RWPE1 (cell line): ENCODE results near the gene DRD2.

Experiments used
- CTCF ChIA-PET: fragments of 350-600 bp; sonication (Branson Sonifier 250); formaldehyde crosslinking; extraction: SDS; loops from one replicate; lab custom pipeline; 2021; lab: Yijun Ruan, JAX
- POLR2A ChIA-PET: fragments of 400-600 bp; formaldehyde crosslinking; extraction: SDS; loops from one replicate; lab custom pipeline; 2020; ENCODE audit warnings: antibody characterized with exemption; ENCODE audit not compliant: low non-redundant PET; lab: Yijun Ruan, JAX
- DNase-seq: peaks from one replicate; pipeline ENCODE4 v3.0.0; 2012; ENCODE audit warnings: low spot score
- H3K27ac ChIP-seq: fragments of 450-650 bp; 2 replicates; pipeline ENCODE4 v1.5.1; 2017
- TF ChIP-seq, protein P1 (sequence below): fragments of 450-650 bp; conservative IDR thresholded peaks from 2 replicates; pipeline ENCODE4 v1.5.1; 2017; ENCODE audit warnings: low read depth, mild to moderate bottlenecking

DRD2 gene

DNA sequence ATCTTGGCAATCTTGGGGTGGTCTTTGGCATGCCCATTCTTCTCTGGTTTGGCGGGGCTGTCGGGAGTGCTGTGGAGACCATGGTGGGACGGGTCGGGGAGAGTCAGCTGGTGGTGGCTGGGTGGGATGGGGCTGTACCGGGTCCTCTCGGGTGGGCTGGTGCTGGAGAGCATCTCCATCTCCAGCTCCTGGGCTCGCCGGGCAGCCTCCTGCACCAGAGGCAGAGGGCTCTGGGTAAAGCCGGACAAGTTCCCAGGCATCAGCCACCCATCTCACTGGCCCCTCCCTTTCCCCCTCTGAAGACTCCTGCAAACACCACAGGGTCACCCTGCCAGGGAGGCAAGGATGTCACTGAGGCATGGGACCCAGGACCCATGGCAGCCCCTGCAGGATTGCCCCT, 62.5 kb downstream of the DRD2 start:
- POLR2A ChIA-PET, result no interaction called here
- no peak overlapping the region for H3K27ac ChIP-seq
- CTCF ChIA-PET, result no interaction called here
- DNase-seq, result no peak
- TF ChIP-seq, protein P1, sequence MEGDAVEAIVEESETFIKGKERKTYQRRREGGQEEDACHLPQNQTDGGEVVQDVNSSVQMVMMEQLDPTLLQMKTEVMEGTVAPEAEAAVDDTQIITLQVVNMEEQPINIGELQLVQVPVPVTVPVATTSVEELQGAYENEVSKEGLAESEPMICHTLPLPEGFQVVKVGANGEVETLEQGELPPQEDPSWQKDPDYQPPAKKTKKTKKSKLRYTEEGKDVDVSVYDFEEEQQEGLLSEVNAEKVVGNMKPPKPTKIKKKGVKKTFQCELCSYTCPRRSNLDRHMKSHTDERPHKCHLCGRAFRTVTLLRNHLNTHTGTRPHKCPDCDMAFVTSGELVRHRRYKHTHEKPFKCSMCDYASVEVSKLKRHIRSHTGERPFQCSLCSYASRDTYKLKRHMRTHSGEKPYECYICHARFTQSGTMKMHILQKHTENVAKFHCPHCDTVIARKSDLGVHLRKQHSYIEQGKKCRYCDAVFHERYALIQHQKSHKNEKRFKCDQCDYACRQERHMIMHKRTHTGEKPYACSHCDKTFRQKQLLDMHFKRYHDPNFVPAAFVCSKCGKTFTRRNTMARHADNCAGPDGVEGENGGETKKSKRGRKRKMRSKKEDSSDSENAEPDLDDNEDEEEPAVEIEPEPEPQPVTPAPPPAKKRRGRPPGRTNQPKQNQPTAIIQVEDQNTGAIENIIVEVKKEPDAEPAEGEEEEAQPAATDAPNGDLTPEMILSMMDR, result no peak

DNA sequence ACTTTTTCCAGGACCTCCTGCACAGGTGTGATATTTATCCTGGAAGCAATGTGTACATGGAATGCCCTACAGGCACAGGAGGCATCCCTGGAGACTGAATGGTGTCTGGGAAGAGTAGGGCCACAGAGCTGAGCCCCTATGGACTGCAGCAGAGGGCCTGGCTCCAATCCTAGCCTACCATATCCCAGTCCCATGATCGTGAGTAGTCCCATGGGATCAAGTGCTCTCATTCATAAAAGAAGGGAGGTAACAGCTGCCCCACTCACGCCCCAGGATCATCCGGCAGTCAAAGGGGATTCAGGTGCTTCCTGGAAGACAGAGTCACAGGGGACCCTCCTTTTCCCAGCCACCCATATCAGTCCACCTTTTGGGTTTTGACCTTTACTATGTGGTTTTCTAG, 63.7 kb downstream of the DRD2 start:
- TF ChIP-seq, protein P1, result no peak
- POLR2A ChIA-PET, result no interaction called here
- CTCF ChIA-PET, result no interaction called here
- DNase-seq, result no peak
- no peak overlapping the region for H3K27ac ChIP-seq

DNA sequence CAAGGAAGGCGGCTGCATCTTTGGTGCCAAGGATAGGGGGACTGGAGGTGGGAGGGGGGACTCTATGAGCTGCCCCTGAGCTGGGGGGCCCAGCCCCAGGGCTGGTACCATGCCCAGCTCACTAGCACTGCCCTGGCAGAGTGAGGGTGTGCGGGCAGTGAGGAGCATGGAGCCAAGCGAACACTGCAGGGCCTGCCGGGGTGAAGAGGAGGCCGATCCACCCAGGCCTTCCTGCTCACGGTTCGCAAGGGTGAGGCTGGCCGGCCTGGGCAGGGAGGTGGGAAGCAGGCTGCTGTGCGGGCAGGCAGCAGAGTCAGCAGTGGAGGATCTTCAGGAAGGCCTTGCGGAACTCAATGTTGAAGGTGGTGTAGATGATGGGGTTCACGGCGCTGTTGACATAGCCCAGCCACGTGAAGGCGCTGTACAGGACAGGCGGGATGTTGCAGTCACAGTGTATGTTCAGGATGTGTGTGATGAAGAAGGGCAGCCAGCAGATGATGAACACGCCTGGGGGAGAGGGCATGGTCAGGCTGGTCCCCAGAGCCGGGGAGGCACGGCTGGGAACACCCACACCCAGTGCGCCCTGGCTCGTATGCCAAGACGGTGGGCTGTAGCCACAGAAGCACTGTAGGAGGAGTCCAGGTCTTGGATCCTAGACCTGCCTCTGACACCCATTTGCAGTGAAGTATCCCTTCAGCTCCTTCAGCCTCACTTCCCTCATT, 64.6 kb downstream of the DRD2 start:
- CTCF ChIA-PET, result no interaction called here
- TF ChIP-seq, protein P1, result no peak

DNA sequence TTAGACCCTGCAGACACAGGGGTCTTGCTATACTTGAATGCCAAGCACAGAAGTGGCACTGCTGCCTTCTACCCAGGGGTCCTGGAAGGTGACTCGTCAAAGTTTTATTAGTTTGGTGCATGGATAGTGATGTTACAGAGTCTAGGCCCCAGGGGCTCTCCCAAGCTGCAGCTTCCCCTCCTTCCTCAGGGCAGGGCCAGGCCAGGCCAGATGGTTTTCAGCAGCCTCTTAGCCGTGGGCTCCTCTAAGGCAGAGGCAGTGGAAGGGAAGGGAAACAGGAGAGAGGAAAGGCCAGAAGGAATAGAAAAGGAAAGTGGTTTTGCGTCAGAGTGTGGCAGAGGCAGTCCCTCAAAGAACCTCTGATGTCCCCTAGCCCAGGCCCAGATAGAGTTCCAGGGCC, 65.7 kb downstream of the DRD2 start:
- no peak for DNase-seq
- no peak overlapping the region for H3K27ac ChIP-seq
- TF ChIP-seq, protein P1, result no peak
- ChIA-PET POLR2A (no interaction called here), CTCF (no interaction called here)

More for the DNA sequence above, 64.6 kb downstream of the DRD2 start:
- no peak for DNase-seq
- no peak overlapping the region for H3K27ac ChIP-seq
- POLR2A ChIA-PET, result no interaction called here

DNA sequence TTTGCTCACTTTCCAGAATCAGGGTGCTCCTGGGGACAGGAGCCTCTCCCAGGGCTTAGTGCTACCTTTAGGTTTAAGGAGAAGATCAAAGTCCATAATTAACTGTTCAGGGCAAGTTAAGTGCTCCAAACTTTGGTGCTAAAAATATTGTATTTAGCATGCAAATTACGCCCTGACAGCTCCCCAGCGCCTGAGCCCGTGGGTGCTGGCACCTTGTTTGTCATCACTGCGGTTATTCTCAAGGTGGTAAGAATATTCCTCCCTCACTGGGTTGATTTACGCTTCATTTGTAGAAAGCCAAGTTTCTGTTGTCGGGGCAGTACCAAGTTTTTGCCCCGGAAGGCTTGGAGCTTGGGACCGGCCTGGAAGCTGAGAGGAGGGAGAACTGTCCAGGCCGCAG, 66.3 kb downstream of the DRD2 start:
- H3K27ac ChIP-seq, result no peak overlapping the region
- ChIA-PET POLR2A (no interaction called here), CTCF (no interaction called here)
- no peak for DNase-seq
- TF ChIP-seq, protein P1, result no peak

DNA sequence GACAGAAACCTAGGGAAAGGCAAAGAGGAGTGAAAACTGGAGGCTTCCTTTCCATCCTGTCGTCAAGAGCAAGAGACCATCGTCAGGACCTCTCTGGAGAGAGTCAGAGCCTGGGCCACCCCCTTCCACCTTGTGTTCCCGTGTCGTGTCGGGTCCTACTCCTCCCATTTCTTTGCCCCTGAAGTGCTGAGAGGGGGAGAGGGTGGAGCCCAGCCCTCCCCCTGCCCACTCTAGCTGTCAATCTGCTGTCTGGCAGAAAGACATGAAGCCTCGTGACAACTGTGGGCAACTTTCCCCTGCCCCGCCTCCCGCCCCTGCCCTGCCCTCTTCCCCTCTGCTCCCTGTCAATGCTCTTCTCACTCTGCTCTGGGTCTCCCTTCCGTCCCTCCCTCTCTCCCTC, 67.0 kb downstream of the DRD2 start:
- TF ChIP-seq, protein P1, result no peak
- ChIA-PET POLR2A (no interaction called here), CTCF (no interaction called here)
- no peak for DNase-seq
- H3K27ac ChIP-seq, result no peak overlapping the region

DNA sequence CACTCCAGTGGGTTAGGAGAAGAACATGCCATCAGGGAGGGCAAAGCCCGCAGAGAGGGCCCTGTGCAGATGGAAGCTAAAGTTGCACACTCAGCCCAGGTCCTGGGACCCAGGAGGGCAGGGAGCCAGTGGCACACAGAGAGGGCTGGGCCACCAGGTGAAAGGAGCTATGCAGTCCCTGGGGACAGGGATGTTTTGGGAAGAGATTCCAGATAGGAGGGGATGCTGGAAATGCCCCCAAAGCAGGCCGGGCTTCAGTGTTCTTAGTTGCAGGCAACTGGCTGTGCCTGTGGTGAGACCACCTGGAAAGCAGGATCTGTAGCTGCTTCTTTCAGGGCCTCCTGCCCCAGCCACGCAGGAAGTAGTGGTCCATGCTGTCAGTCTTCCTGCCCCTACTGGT, 68.0 kb downstream of the DRD2 start:
- TF ChIP-seq, protein P1, result no peak
- CTCF ChIA-PET, result no interaction called here

More for the DNA sequence above, 68.0 kb downstream of the DRD2 start:
- POLR2A ChIA-PET, result no interaction called here
- no peak overlapping the region for H3K27ac ChIP-seq
- DNase-seq, result no peak
